HG02970 (cell line): Measurements from ENCODE around the gene USP15.

ENCODE experiments used
- ATAC-seq: cut with Tn5 transposase; IDR thresholded peaks from one replicate; pipeline ENCODE4 v1.9.1; 2021; ENCODE audit warnings: mild to moderate bottlenecking, moderate library complexity, moderate number of reproducible peaks; ENCODE audit not compliant: unreplicated experiment, low FRiP score

The USP15 gene

GRCh38 chr12:62256408-62257096 is 3.7 kb upstream of the USP15 start:
- ATAC-seq: no peak

GRCh38 chr12:62258231-62258630 is 2.0 kb upstream of the USP15 start:
- no peak for ATAC-seq

GRCh38 chr12:62258941-62259630 is 1.1 kb upstream of the USP15 start:
- ATAC-seq: no peak

GRCh38 chr12:62259631-62259992 is 592 bp upstream of the USP15 start:
- ATAC-seq: peak; percentile 3

GRCh38 chr12:62260733-62261683 is 804 bp downstream of the USP15 start:
- ATAC-seq: peak; percentile 34

- ATAC-seq: no peak
Measured at GRCh38 chr12:62261876-62262517, 1.8 kb downstream of the USP15 start.

GRCh38 chr12:62263232-62263631 is 3.0 kb downstream of the USP15 start:
- no peak for ATAC-seq

GRCh38 chr12:62263966-62264365 is 3.8 kb downstream of the USP15 start:
- ATAC-seq: no peak

- ATAC-seq: no peak
Measured at GRCh38 chr12:62264706-62265105, 4.5 kb downstream of the USP15 start.

- no peak for ATAC-seq
Measured at GRCh38 chr12:62265511-62265910, 5.3 kb downstream of the USP15 start.

- no peak for ATAC-seq
Measured at GRCh38 chr12:62267026-62267425, 6.8 kb downstream of the USP15 start.

- no peak for ATAC-seq
Measured at GRCh38 chr12:62267480-62267879, 7.3 kb downstream of the USP15 start.

GRCh38 chr12:62268956-62269355 is 8.8 kb downstream of the USP15 start:
- no peak for ATAC-seq

GRCh38 chr12:62269464-62270228 is 9.4 kb downstream of the USP15 start:
- ATAC-seq: no peak

- ATAC-seq: no peak
Measured at GRCh38 chr12:62270384-62270783, 10.2 kb downstream of the USP15 start.

- ATAC-seq: no peak
Measured at GRCh38 chr12:62270872-62271271, 10.7 kb downstream of the USP15 start.

GRCh38 chr12:62272936-62273552 is 12.8 kb downstream of the USP15 start:
- no peak for ATAC-seq

GRCh38 chr12:62273724-62274380 is 13.6 kb downstream of the USP15 start:
- no peak for ATAC-seq

- no peak for ATAC-seq
Measured at GRCh38 chr12:62278022-62278421, 17.8 kb downstream of the USP15 start.
